RWPE2 (cell line): ENCODE results near the gene PEX14.

Experiments
- ATAC-seq: fragments of 200-7000 bp; cut with Tn5 transposase; 3 replicates; pipeline ENCODE4 v1.9.1; 2021; ENCODE audit warnings: low read depth
- DNase-seq: peaks from one replicate; pipeline ENCODE4 v3.0.0-alpha.2; 2020; ENCODE audit warnings: low spot score
- H3K27ac ChIP-seq: fragments of 450-650 bp; 2 replicates; pipeline ENCODE4 v1.5.1; 2017; ENCODE audit warnings: mild to moderate bottlenecking; ENCODE audit not compliant: poor library complexity, severe bottlenecking
- H3K27me3 ChIP-seq: fragments of 250-450 bp; sonication (Bioruptor Pico); 2 replicates; pipeline ENCODE4 v1.5.1; 2021; ENCODE audit warnings: mild to moderate bottlenecking, moderate library complexity; ENCODE audit not compliant: insufficient read depth, poor library complexity, severe bottlenecking
- H3K36me3 ChIP-seq: fragments of 250-450 bp; sonication (Bioruptor Pico); 2 replicates; pipeline ENCODE4 v1.5.1; 2020; ENCODE audit warnings: low read depth, mild to moderate bottlenecking, moderate library complexity
- H3K4me1 ChIP-seq: fragments of 250-450 bp; sonication (Bioruptor Pico); 2 replicates; pipeline ENCODE4 v1.5.1; 2021; ENCODE audit warnings: mild to moderate bottlenecking, moderate library complexity; ENCODE audit not compliant: insufficient read depth, poor library complexity, severe bottlenecking
- H3K4me3 ChIP-seq: fragments of 250-450 bp; sonication (Bioruptor Pico); 2 replicates; pipeline ENCODE4 v1.5.1; 2021; ENCODE audit warnings: mild to moderate bottlenecking, moderate library complexity; ENCODE audit not compliant: severe bottlenecking
- H3K9me3 ChIP-seq: fragments of 250-450 bp; sonication (Bioruptor Pico); 2 replicates; pipeline ENCODE4 v1.5.1; 2021; ENCODE audit warnings: mild to moderate bottlenecking, moderate library complexity; ENCODE audit not compliant: severe bottlenecking
- TF ChIP-seq, protein P1 (sequence below): fragments of 450-650 bp; IDR thresholded peaks from one replicate; pipeline ENCODE4 v1.5.1; 2017; ENCODE audit warnings: mild to moderate bottlenecking, moderate library complexity; ENCODE audit not compliant: poor library complexity, severe bottlenecking

The PEX14 gene

DNA sequence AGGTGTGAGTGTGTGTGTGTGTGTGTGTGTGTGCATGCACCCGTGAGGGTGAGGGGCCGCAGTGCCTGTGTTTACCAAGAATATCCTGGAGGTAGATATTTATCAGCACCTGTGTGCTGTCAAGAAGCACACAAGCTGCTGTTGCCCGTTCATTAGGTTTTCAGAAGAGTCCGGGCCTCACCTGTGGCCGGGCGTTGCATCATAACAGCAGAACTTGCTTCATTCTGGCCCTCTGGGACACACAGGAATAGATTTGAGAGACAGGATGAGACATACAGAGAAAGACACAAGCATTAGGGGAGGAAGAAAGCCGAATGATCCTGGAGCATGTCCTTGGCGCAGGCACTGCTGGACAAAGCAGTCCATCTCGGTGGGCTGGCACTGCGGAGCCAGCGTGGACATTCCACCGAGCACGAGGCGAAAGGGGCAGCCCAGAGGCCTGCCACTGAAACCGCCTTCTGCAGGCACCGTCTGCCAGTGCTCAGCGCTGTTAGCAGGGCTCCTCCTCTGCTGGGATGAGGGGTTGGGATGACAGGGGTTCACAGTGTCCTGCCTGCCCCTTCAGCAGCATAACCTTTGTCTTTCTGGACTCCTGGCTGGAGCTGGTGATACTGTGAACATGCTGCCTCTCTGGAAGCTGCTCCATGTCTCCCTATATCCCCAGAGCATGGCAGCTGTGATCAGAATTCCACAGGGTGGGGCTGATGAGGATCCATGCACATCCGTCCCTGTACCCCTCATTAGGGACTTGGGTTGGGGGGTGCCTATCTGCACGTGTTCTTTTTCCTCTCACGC, 81.1 kb downstream of the PEX14 start:
- H3K27me3 ChIP-seq: no peaks in the 10 kb centered on the region
- peak; percentile 85 for ATAC-seq

DNA sequence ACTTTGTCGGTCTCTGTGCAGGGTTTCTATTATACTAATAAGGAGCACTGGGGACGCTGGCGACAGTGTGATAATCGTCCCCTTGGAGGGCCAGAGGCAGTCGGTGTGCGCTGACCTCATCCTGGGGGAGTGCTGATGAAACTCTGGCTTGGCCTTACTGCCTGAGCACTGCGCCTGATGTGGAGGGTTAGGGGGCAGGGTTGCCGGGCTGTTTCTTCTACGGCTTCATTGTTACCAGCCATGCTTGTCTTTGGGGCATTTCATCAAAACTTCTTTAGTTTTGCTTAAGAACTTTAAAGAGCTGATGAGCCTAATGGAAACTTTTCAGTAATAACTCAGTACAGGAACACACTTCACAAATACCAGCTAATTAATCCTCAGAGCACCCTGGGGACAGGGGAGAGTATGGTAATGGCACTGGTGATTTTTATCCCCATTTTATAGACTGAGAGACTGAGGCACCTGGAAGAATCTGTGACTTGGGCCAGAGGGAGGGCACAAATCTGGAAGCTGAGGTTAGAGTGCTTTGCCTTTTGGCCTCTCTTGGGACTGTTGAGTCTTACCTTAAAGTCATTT, 81.8 kb downstream of the PEX14 start:
- no peak for ATAC-seq
- DNase-seq: no peak
- Histone ChIP-seq H3K4me3 (no peak overlapping the region), H3K9me3 (no peaks in the 10 kb centered on the region), H3K27me3 (no peaks in the 10 kb centered on the region), H3K36me3 (peaks cover 3% of the 10 kb centered on the region; the same call in 1 of the 2 replicates), H3K27ac (no peak overlapping the region), H3K4me1 (peaks cover 7% of the 10 kb centered on the region)
- TF ChIP-seq, protein P1, sequence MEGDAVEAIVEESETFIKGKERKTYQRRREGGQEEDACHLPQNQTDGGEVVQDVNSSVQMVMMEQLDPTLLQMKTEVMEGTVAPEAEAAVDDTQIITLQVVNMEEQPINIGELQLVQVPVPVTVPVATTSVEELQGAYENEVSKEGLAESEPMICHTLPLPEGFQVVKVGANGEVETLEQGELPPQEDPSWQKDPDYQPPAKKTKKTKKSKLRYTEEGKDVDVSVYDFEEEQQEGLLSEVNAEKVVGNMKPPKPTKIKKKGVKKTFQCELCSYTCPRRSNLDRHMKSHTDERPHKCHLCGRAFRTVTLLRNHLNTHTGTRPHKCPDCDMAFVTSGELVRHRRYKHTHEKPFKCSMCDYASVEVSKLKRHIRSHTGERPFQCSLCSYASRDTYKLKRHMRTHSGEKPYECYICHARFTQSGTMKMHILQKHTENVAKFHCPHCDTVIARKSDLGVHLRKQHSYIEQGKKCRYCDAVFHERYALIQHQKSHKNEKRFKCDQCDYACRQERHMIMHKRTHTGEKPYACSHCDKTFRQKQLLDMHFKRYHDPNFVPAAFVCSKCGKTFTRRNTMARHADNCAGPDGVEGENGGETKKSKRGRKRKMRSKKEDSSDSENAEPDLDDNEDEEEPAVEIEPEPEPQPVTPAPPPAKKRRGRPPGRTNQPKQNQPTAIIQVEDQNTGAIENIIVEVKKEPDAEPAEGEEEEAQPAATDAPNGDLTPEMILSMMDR: no peak

More for the DNA sequence above, 81.1 kb downstream of the PEX14 start:
- Histone ChIP-seq H3K36me3 (peaks cover 2% of the 10 kb centered on the region; the same call in 1 of the 2 replicates), H3K9me3 (no peaks in the 10 kb centered on the region), H3K27ac (peak overlapping the region; percentile 2), H3K4me3 (no peak overlapping the region), H3K4me1 (peaks cover 3% of the 10 kb centered on the region)
- TF ChIP-seq, protein P1: no peak
- DNase-seq: no peak

DNA sequence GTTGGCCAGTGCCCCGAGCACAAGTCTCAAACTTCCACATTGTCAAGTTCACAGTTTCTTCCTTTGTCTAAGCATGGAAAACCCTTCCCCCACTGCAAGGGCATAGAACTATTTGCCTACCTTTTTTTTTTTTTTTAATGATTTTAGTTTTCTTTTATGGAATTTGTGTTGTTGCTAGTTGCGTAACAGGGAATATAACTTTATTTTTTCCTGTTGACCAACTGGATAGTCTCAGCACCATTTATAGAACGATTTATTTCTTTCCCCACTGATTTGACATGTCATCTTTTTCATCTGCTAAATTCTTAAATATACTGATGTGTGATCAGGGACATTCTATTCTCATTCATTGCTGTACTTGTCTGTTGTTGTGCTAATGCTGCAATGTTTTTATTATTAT, 83.0 kb downstream of the PEX14 start:
- no peak for ATAC-seq

DNA sequence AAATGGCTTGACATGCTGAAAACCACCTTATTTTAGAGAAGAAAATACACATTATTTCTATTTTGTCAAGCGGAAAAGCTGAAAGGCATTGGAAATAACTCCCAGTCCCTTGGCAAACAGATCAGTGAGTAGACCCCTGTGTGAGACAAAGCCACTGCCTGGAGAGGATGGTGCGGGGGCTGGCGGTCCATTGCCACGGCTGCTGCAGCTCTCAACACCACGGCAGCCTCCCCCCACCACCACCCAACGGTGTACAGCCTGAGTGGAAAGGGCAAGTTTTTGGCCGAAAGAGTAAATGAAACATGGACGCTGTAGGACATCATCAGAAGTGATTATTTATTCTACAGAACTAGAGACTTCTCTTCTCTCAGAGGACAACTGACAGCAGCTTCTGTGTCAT, 84.6 kb downstream of the PEX14 start:
- Histone ChIP-seq H3K4me1 (peaks cover 14% of the 10 kb centered on the region), H3K27ac (no peak overlapping the region), H3K27me3 (no peaks in the 10 kb centered on the region), H3K36me3 (peaks cover 3% of the 10 kb centered on the region; the same call in 1 of the 2 replicates), H3K9me3 (peaks cover 10% of the 10 kb centered on the region), H3K4me3 (no peak overlapping the region)
- TF ChIP-seq, protein P1: no peak
- ATAC-seq: no peak
- no peak for DNase-seq

More for the DNA sequence above, 83.0 kb downstream of the PEX14 start:
- H3K27me3 ChIP-seq: no peaks in the 10 kb centered on the region
- H3K27ac ChIP-seq: no peak overlapping the region
- peaks cover 3% of the 10 kb centered on the region; the same call in 1 of the 2 replicates for H3K36me3 ChIP-seq
- H3K4me3 ChIP-seq: no peak overlapping the region
- peaks cover 14% of the 10 kb centered on the region for H3K4me1 ChIP-seq
- TF ChIP-seq, protein P1: no peak
- no peaks in the 10 kb centered on the region for H3K9me3 ChIP-seq
- DNase-seq: no peak
